Astrocyte (in vitro differentiated cells and primary cell): ENCODE results near the gene SPATA16.

Source experiments
- EZH2 ChIP-seq: IDR thresholded peaks from 2 replicates; pipeline ENCODE4 v1.6.1; 2012; ENCODE audit warnings: mild to moderate bottlenecking, low read length, inconsistent platforms; ENCODE audit not compliant: insufficient read depth
- TF ChIP-seq, protein P1 (sequence below): IDR thresholded peaks from 2 replicates; pipeline ENCODE4 v1.5.1; 2011; ENCODE audit warnings: low read depth, mild to moderate bottlenecking, inconsistent platforms, low read length, moderate library complexity; ENCODE audit not compliant: insufficient read depth

- TF ChIP-seq, protein P1, sequence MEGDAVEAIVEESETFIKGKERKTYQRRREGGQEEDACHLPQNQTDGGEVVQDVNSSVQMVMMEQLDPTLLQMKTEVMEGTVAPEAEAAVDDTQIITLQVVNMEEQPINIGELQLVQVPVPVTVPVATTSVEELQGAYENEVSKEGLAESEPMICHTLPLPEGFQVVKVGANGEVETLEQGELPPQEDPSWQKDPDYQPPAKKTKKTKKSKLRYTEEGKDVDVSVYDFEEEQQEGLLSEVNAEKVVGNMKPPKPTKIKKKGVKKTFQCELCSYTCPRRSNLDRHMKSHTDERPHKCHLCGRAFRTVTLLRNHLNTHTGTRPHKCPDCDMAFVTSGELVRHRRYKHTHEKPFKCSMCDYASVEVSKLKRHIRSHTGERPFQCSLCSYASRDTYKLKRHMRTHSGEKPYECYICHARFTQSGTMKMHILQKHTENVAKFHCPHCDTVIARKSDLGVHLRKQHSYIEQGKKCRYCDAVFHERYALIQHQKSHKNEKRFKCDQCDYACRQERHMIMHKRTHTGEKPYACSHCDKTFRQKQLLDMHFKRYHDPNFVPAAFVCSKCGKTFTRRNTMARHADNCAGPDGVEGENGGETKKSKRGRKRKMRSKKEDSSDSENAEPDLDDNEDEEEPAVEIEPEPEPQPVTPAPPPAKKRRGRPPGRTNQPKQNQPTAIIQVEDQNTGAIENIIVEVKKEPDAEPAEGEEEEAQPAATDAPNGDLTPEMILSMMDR, result no peak
- TF ChIP-seq EZH2, result no peak
Measured at GRCh38 chr3:173065543-173065981, 75.5 kb downstream of the SPATA16 start.
